SK-N-SH treated with all-trans-retinoic acid at 6 μM for 48 hours (cell line): ENCODE data around the gene C11orf65.

Source experiments
- CREB5 ChIP-seq: fragments of 250-450 bp; sonication (Bioruptor Pico); IDR thresholded peaks from 2 replicates; pipeline ENCODE4 v1.5.1; 2020; ENCODE audit warnings: low read depth, mild to moderate bottlenecking, moderate library complexity
- CSRNP3 ChIP-seq: fragments of 250-450 bp; sonication (Bioruptor Pico); IDR thresholded peaks from 2 replicates; pipeline ENCODE4 v1.5.1; 2021; ENCODE audit warnings: mild to moderate bottlenecking, moderate library complexity
- ESRRG ChIP-seq: fragments of 250-450 bp; sonication (Bioruptor Pico); IDR thresholded peaks from 2 replicates; pipeline ENCODE4 v1.6.1; 2021; ENCODE audit warnings: mild to moderate bottlenecking
- PATZ1 ChIP-seq: fragments of 250-450 bp; sonication (Bioruptor Pico); IDR thresholded peaks from 2 replicates; pipeline ENCODE4 v1.8.0; 2020; ENCODE audit warnings: mild to moderate bottlenecking, moderate library complexity, borderline replicate concordance
- RARB ChIP-seq: fragments of 250-450 bp; sonication (Bioruptor Pico); IDR thresholded peaks from 2 replicates; pipeline ENCODE4 v1.8.0; 2021; ENCODE audit warnings: mild to moderate bottlenecking, moderate library complexity
- ZFP3 ChIP-seq: fragments of 250-450 bp; sonication (Bioruptor Pico); IDR thresholded peaks from 2 replicates; pipeline ENCODE4 v1.5.0; 2020; ENCODE audit warnings: mild to moderate bottlenecking, moderate library complexity
- ZFP30 ChIP-seq: fragments of 450-650 bp; formaldehyde crosslinking; IDR thresholded peaks from 2 replicates; pipeline ENCODE4 v1.5.0; 2022; ENCODE audit warnings: mild to moderate bottlenecking, moderate library complexity
- ZNF565 ChIP-seq: fragments of 450-650 bp; formaldehyde crosslinking; conservative IDR thresholded peaks from 2 replicates; pipeline ENCODE4 v1.5.0; 2020; ENCODE audit warnings: low read depth, mild to moderate bottlenecking, moderate library complexity
- ZNF8 ChIP-seq: fragments of 450-650 bp; formaldehyde crosslinking; IDR thresholded peaks from 2 replicates; pipeline ENCODE4 v1.5.0; 2020; ENCODE audit warnings: mild to moderate bottlenecking, moderate library complexity

GRCh38 chr11:108370990-108371389, 96.3 kb downstream of the C11orf65 start:
- TF ChIP-seq RARB (CRISPR knock-in tag) (no peak), ZNF8 (no peak), CREB5 (CRISPR knock-in tag) (no peak), ZFP3 (CRISPR knock-in tag) (no peak), PATZ1 (no peak), ESRRG (CRISPR knock-in tag) (no peak), CSRNP3 (CRISPR knock-in tag) (no peak), ZNF565 (CRISPR knock-in tag) (no peak), ZFP30 (CRISPR knock-in tag) (no peak)
